Sigmoid colon (tissue), 7 donors: ENCODE results near the gene ASMTL. TPM values are rescaled to one million over a fixed set of nuclear protein-coding genes. Genes with fewer than 3 reads are reported as not detected.
A peak's percentile ranks its signal among the peaks of the same experiment; 100 is the strongest.

Source experiments
- DNase-seq: peaks from one replicate; pipeline ENCODE4 v3.0.0-alpha.2; 2019
- H3K27ac ChIP-seq, 4 donors: fragments of 200-600 bp; sonication (generic); one replicate each; pipeline ENCODE4 v1.5.1; 2016 to 2019; ENCODE audit warnings: mild to moderate bottlenecking in 1 of 4
- H3K27me3 ChIP-seq, 3 donors: fragments of 200-600 bp; sonication (generic); one replicate each; pipeline ENCODE4 v1.5.1; 2019; ENCODE audit warnings: mild to moderate bottlenecking in 1 of 3
- H3K36me3 ChIP-seq, 4 donors: fragments of 200-600 bp; sonication (generic); one replicate each; pipeline ENCODE4 v1.5.1; 2016 to 2019
- H3K4me1 ChIP-seq, 4 donors: fragments of 200-600 bp; sonication (generic); one replicate each; pipeline ENCODE4 v1.5.1; 2017 to 2019
- H3K4me3 ChIP-seq, 4 donors: fragments of 200-600 bp; sonication (generic); one replicate each; pipeline ENCODE4 v1.5.1; 2017 to 2019; ENCODE audit warnings: mild to moderate bottlenecking in 2 of 4, moderate library complexity in 1 of 4
- H3K9me3 ChIP-seq, 4 donors: fragments of 200-600 bp in 3 of 4; sonication (generic) in 3 of 4; one replicate each; pipeline versions ENCODE4 v1.5.1 to v1.6.1; 2013 to 2019
- EP300 ChIP-seq, 4 donors: sonication (generic); formaldehyde crosslinking; IDR thresholded peaks; one replicate each; pipeline ENCODE4 v1.6.1; 2017; ENCODE audit warnings: antibody characterized with exemption in 4 of 4
- POLR2A ChIP-seq, 2 donors: fragments of 450-650 bp; IDR thresholded peaks; one replicate each; pipeline ENCODE4 v1.6.1; 2016; ENCODE audit warnings: antibody characterized with exemption in 2 of 2, mild to moderate bottlenecking in 2 of 2, moderate library complexity in 2 of 2
- POLR2AphosphoS5 ChIP-seq, 4 donors: sonication (generic); formaldehyde crosslinking; IDR thresholded peaks; one replicate each; pipeline ENCODE4 v1.6.1; 2017; ENCODE audit warnings: antibody characterized with exemption in 4 of 4
- WGBS, 2 donors: extraction: QIAGEN DNeasy Blood & Tissue Kit; methylation state at CpG; one replicate each; pipeline ENCODE4 v1.1.7; 2013; 5-methylcytosine and 5-hydroxymethylcytosine counted together
- intact Hi-C: fragments of 100-400 bp; cut with DNase I; formaldehyde crosslinking; loops from one replicate; pipeline ENCODE4 v1.15.1; 2023
- polyA plus RNA-seq, 3 donors: library from polyadenylated mRNA; stranded (reverse); fragments of 200-250 nt; gene quantifications; one replicate each; pipeline ENCODE4 v1.2.3, GENCODE V29; 2013
- total RNA-seq, 4 donors: library from RNA; depleted of rRNA; stranded (reverse); fragments of >200 nt; gene quantifications; one replicate each; pipeline ENCODE4 v1.1.0, GENCODE V29; 2016
- TF ChIP-seq, protein P1 (sequence below), 4 experiments: fragments of 450-650 bp in 3 of 4; fragments of 200-600 bp in 1 of 4; IDR thresholded peaks; one replicate each; pipeline ENCODE4 v1.5.1; 2016 to 2019; ENCODE audit warnings: antibody characterized with exemption in 4 of 4, mild to moderate bottlenecking in 3 of 4, moderate library complexity in 2 of 4
- donor health status: healthy with polysubstance abuse.
- donor health status: Bipolar disorder and iron deficiency.
- donor health status: healthy.

The ASMTL gene
- total and polyA plus RNA-seq, 7 donors = 11.8 to 30.6 (median 24.0) TPM

DNA sequence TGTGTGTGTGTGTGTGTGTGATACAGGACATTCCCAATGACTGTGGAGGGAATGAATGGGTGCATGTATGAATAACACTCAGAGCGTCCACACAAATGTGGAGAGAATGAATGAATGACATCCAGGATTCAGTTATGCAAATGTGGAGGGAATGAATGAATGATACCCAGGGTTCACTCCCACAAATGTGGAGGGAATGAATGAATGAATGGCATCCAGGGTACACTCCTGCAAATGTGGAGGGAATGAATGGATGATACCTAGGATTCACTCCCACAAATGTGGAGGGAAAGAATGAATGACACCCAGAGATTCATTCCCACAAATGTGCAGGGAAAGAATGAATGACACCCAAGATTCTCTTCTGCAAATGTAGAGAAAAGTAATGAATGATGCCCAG, 36.0 kb upstream of the ASMTL start:
- Histone ChIP-seq H3K27ac (no peak overlapping the region), H3K27me3 (peaks cover 0 to 8% (median 0%) of the 10 kb centered on the region in 3 donors), H3K4me1 (no peaks in the 10 kb centered on the region), H3K9me3 (peaks cover 0 to 6% (median 0%) of the 10 kb centered on the region in 4 donors), H3K4me3 (no peak overlapping the region), H3K36me3 (no peaks in the 10 kb centered on the region)
- intact Hi-C loops = no loop called here
- TF ChIP-seq EP300 (IDR thresholded peaks at IDR 0.05) (no peak), POLR2A (IDR thresholded peaks at IDR 0.05) (no peak), POLR2AphosphoS5 (IDR thresholded peaks at IDR 0.05) (no peak)
- TF ChIP-seq, protein P1, sequence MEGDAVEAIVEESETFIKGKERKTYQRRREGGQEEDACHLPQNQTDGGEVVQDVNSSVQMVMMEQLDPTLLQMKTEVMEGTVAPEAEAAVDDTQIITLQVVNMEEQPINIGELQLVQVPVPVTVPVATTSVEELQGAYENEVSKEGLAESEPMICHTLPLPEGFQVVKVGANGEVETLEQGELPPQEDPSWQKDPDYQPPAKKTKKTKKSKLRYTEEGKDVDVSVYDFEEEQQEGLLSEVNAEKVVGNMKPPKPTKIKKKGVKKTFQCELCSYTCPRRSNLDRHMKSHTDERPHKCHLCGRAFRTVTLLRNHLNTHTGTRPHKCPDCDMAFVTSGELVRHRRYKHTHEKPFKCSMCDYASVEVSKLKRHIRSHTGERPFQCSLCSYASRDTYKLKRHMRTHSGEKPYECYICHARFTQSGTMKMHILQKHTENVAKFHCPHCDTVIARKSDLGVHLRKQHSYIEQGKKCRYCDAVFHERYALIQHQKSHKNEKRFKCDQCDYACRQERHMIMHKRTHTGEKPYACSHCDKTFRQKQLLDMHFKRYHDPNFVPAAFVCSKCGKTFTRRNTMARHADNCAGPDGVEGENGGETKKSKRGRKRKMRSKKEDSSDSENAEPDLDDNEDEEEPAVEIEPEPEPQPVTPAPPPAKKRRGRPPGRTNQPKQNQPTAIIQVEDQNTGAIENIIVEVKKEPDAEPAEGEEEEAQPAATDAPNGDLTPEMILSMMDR (IDR thresholded peaks at IDR 0.05) = no peak
- WGBS, 2 donors = 92 to 97% methylated on average over 1 of the region's 1 CpG
- no peak for DNase-seq

- TF ChIP-seq, protein P1 (IDR thresholded peaks at IDR 0.05) = no peak
- no peak for TF ChIP-seq POLR2AphosphoS5 (IDR thresholded peaks at IDR 0.05)
- TF ChIP-seq EP300 (IDR thresholded peaks at IDR 0.05) = no peak
- no peak for TF ChIP-seq POLR2A (IDR thresholded peaks at IDR 0.05)
- WGBS, 2 donors = 78 to 84% methylated on average over 3 of the region's 3 CpGs
- no peak overlapping the region for H3K27ac ChIP-seq
These were observed 35.4 kb upstream of the ASMTL start for GRCh38 chrX:1488141-1488540.

DNA sequence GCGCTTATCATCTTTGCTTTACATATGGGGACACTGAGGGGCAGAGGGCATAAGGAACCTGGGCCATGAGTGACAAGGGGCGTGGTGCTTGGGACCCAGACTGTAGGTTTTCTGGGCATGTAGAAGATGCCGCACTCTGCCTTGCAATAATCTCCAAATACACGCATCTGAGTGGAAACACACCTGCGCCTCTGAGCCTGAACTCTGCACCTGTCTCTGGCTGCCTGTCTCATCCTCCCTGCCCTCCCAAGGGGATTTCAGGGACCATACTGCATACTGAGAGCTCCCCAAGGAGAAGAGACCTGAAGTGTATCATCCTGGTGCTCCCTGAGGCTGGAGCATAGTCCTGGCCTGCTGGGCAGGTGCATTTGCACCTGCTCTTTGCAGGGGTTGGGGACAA, 34.7 kb upstream of the ASMTL start:
- H3K36me3 ChIP-seq = no peaks in the 10 kb centered on the region
- TF ChIP-seq, protein P1 (IDR thresholded peaks at IDR 0.05) = no peak
- intact Hi-C loops = no loop called here
- 82 to 88% methylated on average over 5 of the region's 5 CpGs for WGBS, 2 donors
- peak; percentile 32 for DNase-seq
- peaks cover 0 to 8% (median 0%) of the 10 kb centered on the region in 3 donors for H3K27me3 ChIP-seq
- peaks cover 0 to 6% (median 0%) of the 10 kb centered on the region in 4 donors for H3K9me3 ChIP-seq
- no peaks in the 10 kb centered on the region for H3K4me1 ChIP-seq
- no peak overlapping the region for H3K4me3 ChIP-seq
- H3K27ac ChIP-seq = no peak overlapping the region

More at GRCh38 chrX:1488141-1488540, 35.4 kb upstream of the ASMTL start:
- Histone ChIP-seq H3K36me3 (no peaks in the 10 kb centered on the region), H3K27me3 (peaks cover 0 to 8% (median 0%) of the 10 kb centered on the region in 3 donors), H3K9me3 (peaks cover 0 to 6% (median 0%) of the 10 kb centered on the region in 4 donors), H3K4me1 (no peaks in the 10 kb centered on the region), H3K4me3 (no peak overlapping the region)
- DNase-seq = peak; percentile 21
- intact Hi-C loops = no loop called here

DNA sequence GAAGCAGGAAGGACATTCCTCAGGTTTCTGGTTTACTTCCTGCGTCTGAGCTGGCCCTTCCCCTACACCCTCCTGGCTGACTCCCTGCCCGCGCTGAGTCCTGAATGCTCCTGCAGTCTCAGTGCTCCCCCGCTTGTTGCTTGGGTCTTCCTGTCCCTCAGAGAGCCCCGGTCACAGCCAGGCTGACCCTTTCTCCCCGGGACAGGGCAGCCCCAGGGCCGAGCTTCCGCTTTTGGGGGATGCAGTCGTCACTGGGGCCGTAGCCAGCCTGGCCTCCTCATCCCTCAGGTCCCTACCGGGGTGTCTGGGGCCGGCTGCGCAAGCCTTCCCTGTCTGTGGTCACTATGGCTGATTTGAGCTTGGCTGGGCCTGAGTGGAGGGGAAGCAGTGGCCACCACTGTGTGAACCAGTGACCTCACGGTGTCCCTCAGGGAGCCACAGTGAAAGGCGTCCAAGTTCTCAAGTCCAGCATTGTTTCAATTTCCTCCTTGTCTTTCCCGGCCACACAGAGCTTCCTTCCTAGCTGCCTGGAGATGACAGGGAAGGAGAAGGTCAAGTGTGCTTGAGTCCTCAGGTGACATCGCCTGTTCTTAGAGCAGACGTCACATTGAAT, 34.1 kb upstream of the ASMTL start:
- H3K9me3 ChIP-seq = peaks cover 0 to 1% (median 0%) of the 10 kb centered on the region in 4 donors
- peak; percentile 58 for DNase-seq
- TF ChIP-seq POLR2A (IDR thresholded peaks at IDR 0.05) (no peak), EP300 (IDR thresholded peaks at IDR 0.05) (peak in 2 of 4 donors; percentile 28 to 33), POLR2AphosphoS5 (IDR thresholded peaks at IDR 0.05) (peak in 1 of 4 donors; percentile 21)
- TF ChIP-seq, protein P1 (IDR thresholded peaks at IDR 0.05) = no peak
- WGBS, 2 donors = 76 to 80% methylated on average over 18 of the region's 18 CpGs
- intact Hi-C loops = no loop called here
- peaks cover 0 to 8% (median 0%) of the 10 kb centered on the region in 3 donors for H3K27me3 ChIP-seq
- H3K4me3 ChIP-seq = no peak overlapping the region
- H3K4me1 ChIP-seq = no peaks in the 10 kb centered on the region
- peak overlapping the region in 1 of 4 donors; percentile 55 for H3K27ac ChIP-seq
- no peaks in the 10 kb centered on the region for H3K36me3 ChIP-seq

DNA sequence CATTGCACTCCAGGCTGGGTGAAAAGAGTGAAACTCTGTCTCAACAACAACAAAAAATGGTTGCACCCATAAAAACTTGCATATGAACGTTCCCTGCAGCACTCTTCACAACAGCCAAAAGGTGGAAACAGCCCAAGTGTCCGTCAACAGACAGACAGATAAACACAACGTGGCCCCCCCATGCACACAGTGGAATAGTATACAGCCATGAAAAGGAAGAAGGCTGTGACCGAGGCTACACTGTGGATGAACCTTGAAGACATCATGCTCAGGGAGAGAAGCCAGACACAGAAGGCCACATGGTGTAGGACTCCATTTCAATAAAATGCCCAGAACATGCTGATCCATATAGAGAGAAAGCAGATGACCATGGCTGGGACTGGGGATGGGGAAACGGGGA, 33.5 kb upstream of the ASMTL start:
- peaks cover 0 to 15% (median 0%) of the 10 kb centered on the region in 3 donors for H3K27me3 ChIP-seq
- intact Hi-C loops = no loop called here

More for the DNA sequence above, 33.5 kb upstream of the ASMTL start:
- no peaks in the 10 kb centered on the region for H3K36me3 ChIP-seq
- H3K9me3 ChIP-seq = no peaks in the 10 kb centered on the region
- H3K4me1 ChIP-seq = no peaks in the 10 kb centered on the region
- 85 to 91% methylated on average over 5 of the region's 5 CpGs for WGBS, 2 donors
- TF ChIP-seq POLR2A (IDR thresholded peaks at IDR 0.05) (no peak), EP300 (IDR thresholded peaks at IDR 0.05) (no peak)
- TF ChIP-seq, protein P1 (IDR thresholded peaks at IDR 0.05) = no peak
- peak; percentile 19 for DNase-seq
- no peak overlapping the region for H3K27ac ChIP-seq
- no peak overlapping the region for H3K4me3 ChIP-seq
